Lower leg skin (tissue), 3 donors: Measurements from ENCODE around the gene LY6G6F.

Experiments
- POLR2A ChIP-seq, 2 donors: fragments of 450-650 bp; IDR thresholded peaks; one replicate each; pipeline ENCODE4 v1.6.1; 2016 to 2017; ENCODE audit warnings: antibody characterized with exemption in 2 of 2, mild to moderate bottlenecking in 1 of 2, moderate library complexity in 1 of 2
- TF ChIP-seq, protein P1 (sequence below), 3 donors: fragments of 450-650 bp; IDR thresholded peaks; one replicate each; pipeline ENCODE4 v1.5.1; 2016; ENCODE audit warnings: antibody characterized with exemption in 3 of 3, mild to moderate bottlenecking in 3 of 3, moderate library complexity in 2 of 3

GRCh38 chr6:31719001-31719400 is 12.3 kb downstream of the LY6G6F start:
- TF ChIP-seq, protein P1, sequence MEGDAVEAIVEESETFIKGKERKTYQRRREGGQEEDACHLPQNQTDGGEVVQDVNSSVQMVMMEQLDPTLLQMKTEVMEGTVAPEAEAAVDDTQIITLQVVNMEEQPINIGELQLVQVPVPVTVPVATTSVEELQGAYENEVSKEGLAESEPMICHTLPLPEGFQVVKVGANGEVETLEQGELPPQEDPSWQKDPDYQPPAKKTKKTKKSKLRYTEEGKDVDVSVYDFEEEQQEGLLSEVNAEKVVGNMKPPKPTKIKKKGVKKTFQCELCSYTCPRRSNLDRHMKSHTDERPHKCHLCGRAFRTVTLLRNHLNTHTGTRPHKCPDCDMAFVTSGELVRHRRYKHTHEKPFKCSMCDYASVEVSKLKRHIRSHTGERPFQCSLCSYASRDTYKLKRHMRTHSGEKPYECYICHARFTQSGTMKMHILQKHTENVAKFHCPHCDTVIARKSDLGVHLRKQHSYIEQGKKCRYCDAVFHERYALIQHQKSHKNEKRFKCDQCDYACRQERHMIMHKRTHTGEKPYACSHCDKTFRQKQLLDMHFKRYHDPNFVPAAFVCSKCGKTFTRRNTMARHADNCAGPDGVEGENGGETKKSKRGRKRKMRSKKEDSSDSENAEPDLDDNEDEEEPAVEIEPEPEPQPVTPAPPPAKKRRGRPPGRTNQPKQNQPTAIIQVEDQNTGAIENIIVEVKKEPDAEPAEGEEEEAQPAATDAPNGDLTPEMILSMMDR (IDR thresholded peaks at IDR 0.05) = no peak
- no peak for TF ChIP-seq POLR2A (IDR thresholded peaks at IDR 0.05)
